Prostate gland (tissue), 2 donors: ENCODE results near the gene SHISAL2A.

Experiments
- POLR2A ChIP-seq: fragments of 450-650 bp; IDR thresholded peaks from one replicate; pipeline ENCODE4 v1.6.1; 2016; ENCODE audit warnings: antibody characterized with exemption, mild to moderate bottlenecking
- POLR2AphosphoS5 ChIP-seq: sonication (generic); formaldehyde crosslinking; IDR thresholded peaks from one replicate; pipeline ENCODE4 v1.6.1; 2017; ENCODE audit warnings: antibody characterized with exemption
- TF ChIP-seq, protein P1 (sequence below), 4 experiments: fragments of 200-600 bp in 2 of 4; fragments of 450-650 bp in 2 of 4; sonication (generic) in 2 of 4; IDR thresholded peaks; 1 replicate in 3 of 4; 2 replicates in 1 of 4; pipeline ENCODE4 v1.5.1; 2016 to 2019; ENCODE audit warnings: antibody characterized with exemption in 4 of 4, mild to moderate bottlenecking in 2 of 4, moderate library complexity in 2 of 4

DNA sequence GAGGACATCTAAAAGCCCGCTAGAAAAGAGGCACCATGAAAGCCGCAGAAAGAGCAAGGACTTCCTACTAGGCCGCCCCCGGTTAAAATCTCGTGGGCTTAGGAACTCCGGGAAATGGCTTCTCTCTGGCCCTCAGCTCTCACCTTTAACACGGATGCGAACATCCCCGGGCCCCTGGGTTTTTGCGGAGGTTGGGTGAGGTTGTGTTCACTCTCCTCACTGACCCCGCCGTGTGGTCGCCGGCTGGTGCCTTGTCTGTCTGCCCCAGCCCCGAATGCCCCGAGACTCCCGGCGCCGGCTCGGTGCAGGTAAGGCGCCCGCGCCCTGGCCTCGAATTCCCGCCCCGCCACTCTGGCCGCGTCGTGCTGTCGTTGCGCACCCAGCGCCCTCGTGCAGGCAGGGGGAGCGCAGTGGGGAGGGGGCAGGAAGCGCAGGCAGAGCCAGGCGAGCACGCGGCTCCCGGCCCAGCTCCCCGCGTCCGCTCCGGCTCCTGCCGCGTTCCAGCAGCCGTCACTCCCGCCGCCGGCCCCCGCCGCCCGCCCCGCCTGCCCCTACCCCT lies at the start of gene SHISAL2A:
- TF ChIP-seq, protein P1, sequence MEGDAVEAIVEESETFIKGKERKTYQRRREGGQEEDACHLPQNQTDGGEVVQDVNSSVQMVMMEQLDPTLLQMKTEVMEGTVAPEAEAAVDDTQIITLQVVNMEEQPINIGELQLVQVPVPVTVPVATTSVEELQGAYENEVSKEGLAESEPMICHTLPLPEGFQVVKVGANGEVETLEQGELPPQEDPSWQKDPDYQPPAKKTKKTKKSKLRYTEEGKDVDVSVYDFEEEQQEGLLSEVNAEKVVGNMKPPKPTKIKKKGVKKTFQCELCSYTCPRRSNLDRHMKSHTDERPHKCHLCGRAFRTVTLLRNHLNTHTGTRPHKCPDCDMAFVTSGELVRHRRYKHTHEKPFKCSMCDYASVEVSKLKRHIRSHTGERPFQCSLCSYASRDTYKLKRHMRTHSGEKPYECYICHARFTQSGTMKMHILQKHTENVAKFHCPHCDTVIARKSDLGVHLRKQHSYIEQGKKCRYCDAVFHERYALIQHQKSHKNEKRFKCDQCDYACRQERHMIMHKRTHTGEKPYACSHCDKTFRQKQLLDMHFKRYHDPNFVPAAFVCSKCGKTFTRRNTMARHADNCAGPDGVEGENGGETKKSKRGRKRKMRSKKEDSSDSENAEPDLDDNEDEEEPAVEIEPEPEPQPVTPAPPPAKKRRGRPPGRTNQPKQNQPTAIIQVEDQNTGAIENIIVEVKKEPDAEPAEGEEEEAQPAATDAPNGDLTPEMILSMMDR (IDR thresholded peaks at IDR 0.05), result no peak
- TF ChIP-seq POLR2A, result no peak
- TF ChIP-seq POLR2AphosphoS5, result no peak
